A673 (cell line): Measurements from ENCODE around the gene PXT1. TPM values are rescaled to one million over a fixed set of nuclear protein-coding genes. Genes with fewer than 3 reads are reported as not detected.

ENCODE experiments used
- BruUV-seq: library from RNA; stranded (reverse); fragments of 400-500 nt; replicated peaks from 2 replicates; lab custom pipeline; 2021; lab: Mats Ljungman, UMichigan
- CTCF ChIA-PET: fragments of 300-600 bp; sonication (Branson Sonifier 250); formaldehyde crosslinking; loops from one replicate; lab custom pipeline; 2022; ENCODE audit warnings: antibody characterized with exemption; lab: Charles Lee
- POLR2A ChIA-PET: fragments of 300-600 bp; sonication (Branson Sonifier 250); formaldehyde crosslinking; loops from one replicate; lab custom pipeline; 2022; ENCODE audit warnings: antibody characterized with exemption; ENCODE audit not compliant: low non-redundant PET; lab: Charles Lee
- DNase-seq: peaks from one replicate; pipeline ENCODE4 v3.0.0-alpha.2; 2015; ENCODE audit warnings: low spot score
- H3K27ac ChIP-seq: fragments of 200-600 bp; sonication (generic); 2 replicates; pipeline ENCODE4 v1.5.1; 2016; ENCODE audit warnings: mixed run types, low read depth, mild to moderate bottlenecking, mixed read lengths, antibody characterized with exemption, low read length; ENCODE audit not compliant: poor library complexity, severe bottlenecking
- H3K27me3 ChIP-seq: fragments of 200-600 bp; sonication (generic); replicated peaks from 2 replicates; pipeline ENCODE4 v1.6.1; 2017; ENCODE audit warnings: mixed run types, low read depth, mild to moderate bottlenecking, mixed read lengths, antibody characterized with exemption, low read length; ENCODE audit not compliant: insufficient read depth, poor library complexity
- H3K36me3 ChIP-seq: fragments of 200-600 bp; sonication (generic); 2 replicates; pipeline ENCODE4 v1.6.1; 2016; ENCODE audit warnings: mixed run types, mild to moderate bottlenecking, mixed read lengths, antibody characterized with exemption, low read length; ENCODE audit not compliant: insufficient read depth, poor library complexity, severe bottlenecking
- H3K4me1 ChIP-seq: fragments of 200-600 bp; sonication (generic); 2 replicates; pipeline ENCODE4 v1.6.1; 2017; ENCODE audit warnings: mixed run types, mild to moderate bottlenecking, mixed read lengths, antibody characterized with exemption, low read length; ENCODE audit not compliant: insufficient read depth, poor library complexity, severe bottlenecking
- H3K4me3 ChIP-seq: fragments of 200-600 bp; sonication (generic); 2 replicates; pipeline ENCODE4 v1.5.1; 2016; ENCODE audit warnings: low read depth, mixed run types, mild to moderate bottlenecking, mixed read lengths, low read length; ENCODE audit not compliant: poor library complexity, severe bottlenecking
- H3K9me3 ChIP-seq: fragments of 200-600 bp; sonication (generic); 2 replicates; pipeline ENCODE4 v1.6.1; 2016; ENCODE audit warnings: mixed run types, low read depth, mild to moderate bottlenecking, mixed read lengths, antibody characterized with exemption, low read length; ENCODE audit not compliant: poor library complexity, severe bottlenecking
- EZH2 ChIP-seq: fragments of 200-600 bp; sonication (generic); IDR thresholded peaks from 2 replicates; pipeline ENCODE4 v1.6.1; 2017; ENCODE audit warnings: borderline replicate concordance, low read depth, mild to moderate bottlenecking, mixed read lengths, antibody characterized with exemption, low read length; ENCODE audit not compliant: poor library complexity, severe bottlenecking
- intact Hi-C: fragments of 100-400 bp; cut with micrococcal nuclease; formaldehyde crosslinking; loops from one replicate; pipeline ENCODE4 v1.10.0; 2022; ENCODE audit not compliant: unreplicated experiment
- total RNA-seq: library from RNA; stranded (reverse); gene quantifications from 2 replicates; pipeline ENCODE4 v1.2.3, GENCODE V29; 2021
- TF ChIP-seq, protein P1 (sequence below): fragments of 300-800, 200-600 bp; sonication (generic); conservative IDR thresholded peaks from 2 replicates; pipeline ENCODE4 v1.5.1; 2017; ENCODE audit warnings: low read depth, mild to moderate bottlenecking, antibody characterized with exemption, low read length, moderate library complexity, mixed read lengths

Gene PXT1
- total RNA-seq, 1 experiment from 2014 or later, result 0.21 TPM

DNA sequence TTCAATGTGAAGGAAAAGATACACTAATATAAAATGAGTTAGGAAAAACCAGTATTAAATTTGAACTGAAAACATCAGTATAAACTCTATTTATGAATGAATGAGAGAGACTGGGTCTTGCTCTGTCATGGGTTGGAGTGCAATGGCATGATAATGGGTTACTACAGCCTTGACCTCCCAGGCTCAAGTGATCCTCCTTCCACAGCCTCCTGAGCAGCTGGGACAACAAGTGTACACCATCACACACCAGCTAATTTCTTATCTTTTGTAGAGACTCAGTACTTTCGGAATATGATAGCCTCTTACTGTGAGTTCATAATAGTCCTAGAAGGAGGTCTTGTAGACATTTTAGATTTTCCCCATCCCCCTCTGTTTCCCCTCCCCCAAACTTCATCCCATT, 21.6 kb upstream of the PXT1 start:
- ChIA-PET CTCF (no interaction called here), POLR2A (no interaction called here)
- no peak for TF ChIP-seq EZH2
- TF ChIP-seq, protein P1, sequence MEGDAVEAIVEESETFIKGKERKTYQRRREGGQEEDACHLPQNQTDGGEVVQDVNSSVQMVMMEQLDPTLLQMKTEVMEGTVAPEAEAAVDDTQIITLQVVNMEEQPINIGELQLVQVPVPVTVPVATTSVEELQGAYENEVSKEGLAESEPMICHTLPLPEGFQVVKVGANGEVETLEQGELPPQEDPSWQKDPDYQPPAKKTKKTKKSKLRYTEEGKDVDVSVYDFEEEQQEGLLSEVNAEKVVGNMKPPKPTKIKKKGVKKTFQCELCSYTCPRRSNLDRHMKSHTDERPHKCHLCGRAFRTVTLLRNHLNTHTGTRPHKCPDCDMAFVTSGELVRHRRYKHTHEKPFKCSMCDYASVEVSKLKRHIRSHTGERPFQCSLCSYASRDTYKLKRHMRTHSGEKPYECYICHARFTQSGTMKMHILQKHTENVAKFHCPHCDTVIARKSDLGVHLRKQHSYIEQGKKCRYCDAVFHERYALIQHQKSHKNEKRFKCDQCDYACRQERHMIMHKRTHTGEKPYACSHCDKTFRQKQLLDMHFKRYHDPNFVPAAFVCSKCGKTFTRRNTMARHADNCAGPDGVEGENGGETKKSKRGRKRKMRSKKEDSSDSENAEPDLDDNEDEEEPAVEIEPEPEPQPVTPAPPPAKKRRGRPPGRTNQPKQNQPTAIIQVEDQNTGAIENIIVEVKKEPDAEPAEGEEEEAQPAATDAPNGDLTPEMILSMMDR, result no peak
- H3K4me1 ChIP-seq, result peaks cover 14% of the 10 kb centered on the region
- no TSS peak for BruUV-seq
- no peak for DNase-seq
- no peaks in the 10 kb centered on the region for H3K36me3 ChIP-seq
- intact Hi-C loops, result no loop called here
- no peak overlapping the region for H3K4me3 ChIP-seq
- H3K9me3 ChIP-seq, result no peaks in the 10 kb centered on the region
- no peaks in the 10 kb centered on the region for H3K27me3 ChIP-seq
- no peak overlapping the region for H3K27ac ChIP-seq

DNA sequence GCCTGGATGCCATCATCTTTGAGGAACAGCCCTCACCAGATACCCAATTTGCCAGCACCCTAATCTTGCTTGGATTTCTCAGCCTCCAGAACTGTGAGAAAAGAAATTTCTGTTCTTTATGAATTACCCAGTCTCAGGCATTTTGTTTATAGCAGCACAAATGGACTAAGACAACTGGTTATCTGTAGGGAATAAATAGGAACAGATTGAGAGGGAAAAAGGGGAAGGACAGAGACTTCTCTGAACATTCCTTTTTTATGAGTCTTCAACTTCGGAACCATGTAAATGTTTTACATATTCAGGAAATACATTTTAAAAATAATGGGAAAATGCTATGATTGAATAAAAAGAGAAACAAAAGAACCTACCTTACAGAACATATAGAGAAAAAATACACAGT, 21.0 kb upstream of the PXT1 start:
- ChIA-PET POLR2A (no interaction called here), CTCF (no interaction called here)
- no peaks in the 10 kb centered on the region for H3K27me3 ChIP-seq
- TF ChIP-seq EZH2, result no peak
- TF ChIP-seq, protein P1, result no peak
- DNase-seq, result no peak
- H3K4me1 ChIP-seq, result peaks cover 8% of the 10 kb centered on the region
- no peak overlapping the region for H3K27ac ChIP-seq
- H3K4me3 ChIP-seq, result no peak overlapping the region
- H3K36me3 ChIP-seq, result no peaks in the 10 kb centered on the region
- no peaks in the 10 kb centered on the region for H3K9me3 ChIP-seq
- intact Hi-C loops, result no loop called here
- BruUV-seq, result no TSS peak

DNA sequence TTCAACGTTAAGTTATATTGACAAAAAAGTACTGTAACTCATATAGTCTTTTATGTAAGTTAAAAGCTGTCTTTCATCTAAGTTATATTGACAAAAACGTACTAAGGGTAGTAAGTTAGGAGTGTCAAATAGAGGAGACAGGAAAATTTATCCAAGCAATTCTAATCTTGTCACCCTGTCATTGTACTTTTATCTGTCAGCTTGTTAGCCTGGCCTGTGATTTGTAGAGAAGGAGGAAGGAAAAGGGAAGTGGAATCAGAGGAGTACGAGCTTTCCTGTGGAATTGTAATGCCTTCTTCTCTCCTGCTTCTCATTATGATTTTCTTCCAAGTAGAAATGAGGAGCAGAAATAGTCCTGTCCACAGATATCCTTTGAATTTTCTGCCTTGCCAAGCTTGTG, 19.0 kb upstream of the PXT1 start:
- Histone ChIP-seq H3K27ac (no peak overlapping the region), H3K4me1 (no peaks in the 10 kb centered on the region), H3K27me3 (no peaks in the 10 kb centered on the region), H3K4me3 (no peak overlapping the region), H3K9me3 (no peaks in the 10 kb centered on the region), H3K36me3 (no peaks in the 10 kb centered on the region)
- TF ChIP-seq EZH2, result no peak
- TF ChIP-seq, protein P1, result no peak
- ChIA-PET POLR2A (no interaction called here), CTCF (no interaction called here)
- no peak for DNase-seq
- intact Hi-C loops, result no loop called here
- no TSS peak for BruUV-seq
